Iris pigment epithelial cell (primary cell): Measurements from ENCODE around the gene SMS.
"Not testable (repeated sequence)": the region's sequence is repeated elsewhere in the genome, so short reads cannot be mapped to it uniquely, and the experiment has no call there.

ENCODE experiments used
- DNase-seq: peaks from one replicate; pipeline ENCODE4 v3.0.0-alpha.2; 2011; ENCODE audit warnings: low read depth

Gene SMS

GRCh38 chrX:21940356-21940829 is at the start of gene SMS:
Gene SMS (plus strand): TSS chrX:21940709. CDS start chrX:21940825, 116 bp downstream.
- DNase-seq: peak; percentile 75

- DNase-seq: no peak
These were observed 35.2 kb upstream of the SMS start for GRCh38 chrX:21905313-21905712.

- no peak for DNase-seq
These were observed 34.6 kb upstream of the SMS start for GRCh38 chrX:21905953-21906352.

GRCh38 chrX:21907260-21907659 is 33.2 kb upstream of the SMS start:
- DNase-seq: peak; percentile 20

DNA sequence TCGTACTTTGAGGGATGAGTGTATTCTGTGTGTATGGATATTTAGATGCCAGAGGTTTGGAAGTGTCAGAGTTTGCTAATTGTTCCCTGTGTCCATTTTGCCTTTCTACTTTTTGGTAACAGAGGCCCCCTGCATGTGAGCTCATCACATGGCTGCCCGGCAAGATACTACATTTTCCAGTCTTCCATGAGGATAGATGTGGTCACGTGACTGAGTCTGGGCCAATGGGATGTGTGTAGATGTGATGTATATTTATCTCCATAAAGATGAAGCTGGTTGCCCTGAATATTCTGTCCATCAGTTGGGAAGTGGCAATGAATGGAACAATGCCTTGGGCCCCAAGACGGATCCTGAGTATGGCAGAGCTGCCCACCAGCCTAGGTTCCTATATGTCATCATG is 29.0 kb upstream of the SMS start:
- DNase-seq: no peak

DNA sequence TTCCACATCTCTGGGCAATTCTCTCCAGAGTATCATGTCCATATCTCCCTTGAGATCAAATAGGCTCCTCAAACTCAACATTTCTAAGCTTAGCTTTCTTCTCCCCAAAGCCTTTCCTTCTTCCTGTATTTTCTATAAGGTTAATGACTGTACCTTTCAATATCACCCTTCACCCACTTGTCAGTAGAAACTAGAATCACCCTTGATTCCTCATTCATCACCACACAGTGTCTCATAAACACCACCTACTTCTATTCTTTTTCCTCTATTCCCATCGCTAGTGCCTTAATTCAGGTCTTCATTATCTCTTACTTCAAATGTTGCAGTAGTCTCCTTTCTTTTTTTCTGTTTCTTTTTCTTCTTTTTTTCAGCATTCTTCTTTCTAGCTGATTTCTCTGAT is 28.3 kb upstream of the SMS start:
- no peak for DNase-seq

DNA sequence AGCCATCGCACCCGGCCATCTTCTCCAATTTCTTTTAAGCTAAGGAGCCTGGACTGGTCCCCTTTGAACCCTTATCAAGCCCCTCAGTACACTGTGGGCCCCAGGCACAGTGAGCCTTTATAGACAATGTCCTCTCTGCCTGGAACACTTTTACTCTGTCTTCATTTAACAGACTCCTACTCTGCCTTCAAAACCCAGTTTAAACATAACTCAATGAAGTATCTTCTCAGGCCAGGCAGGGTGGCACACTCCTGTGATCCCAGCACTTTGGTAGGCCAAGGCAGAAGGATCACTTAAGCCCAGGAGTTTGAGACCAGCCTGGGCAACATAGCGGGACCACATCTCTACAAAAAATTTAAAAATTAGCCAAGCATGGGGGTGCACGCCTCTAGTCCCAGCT is 27.5 kb upstream of the SMS start:
- DNase-seq: no peak

GRCh38 chrX:21926116-21926515 is 14.4 kb upstream of the SMS start:
- peak; percentile 60 for DNase-seq

DNA sequence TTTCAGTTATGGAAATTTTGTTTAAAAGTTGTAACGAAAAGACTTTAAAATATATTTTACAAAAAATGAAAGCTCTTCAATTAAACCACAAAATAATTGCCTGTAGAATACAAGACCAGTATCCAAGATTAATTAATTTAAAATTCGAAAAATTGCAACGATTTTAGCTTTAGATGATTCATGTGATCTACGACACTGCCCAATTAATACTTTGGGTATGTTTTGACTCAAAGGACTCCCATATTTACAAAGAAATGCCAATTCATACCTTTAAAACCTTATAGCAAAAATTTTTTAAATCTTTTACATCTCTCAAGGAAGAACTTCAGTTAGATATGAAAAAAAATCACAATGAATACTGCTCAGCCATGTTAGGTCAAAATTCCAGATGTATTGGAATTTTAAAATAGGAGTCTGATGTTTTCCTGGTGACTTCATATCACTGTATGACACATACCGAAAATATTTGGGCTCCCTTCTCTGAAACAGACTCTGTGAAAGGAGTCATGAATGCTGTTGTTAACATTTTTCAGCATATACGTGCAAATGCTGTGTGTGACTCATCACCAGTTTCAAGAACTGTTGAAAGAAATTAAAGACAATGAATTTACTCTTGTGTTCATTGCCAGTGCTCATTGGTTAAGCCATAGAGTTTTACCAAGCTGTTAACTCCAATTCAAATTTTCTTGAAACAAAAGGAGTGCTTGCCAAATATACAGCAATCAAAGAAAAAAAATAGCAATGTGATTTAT is 13.8 kb upstream of the SMS start:
- peak; percentile 94 for DNase-seq

DNA sequence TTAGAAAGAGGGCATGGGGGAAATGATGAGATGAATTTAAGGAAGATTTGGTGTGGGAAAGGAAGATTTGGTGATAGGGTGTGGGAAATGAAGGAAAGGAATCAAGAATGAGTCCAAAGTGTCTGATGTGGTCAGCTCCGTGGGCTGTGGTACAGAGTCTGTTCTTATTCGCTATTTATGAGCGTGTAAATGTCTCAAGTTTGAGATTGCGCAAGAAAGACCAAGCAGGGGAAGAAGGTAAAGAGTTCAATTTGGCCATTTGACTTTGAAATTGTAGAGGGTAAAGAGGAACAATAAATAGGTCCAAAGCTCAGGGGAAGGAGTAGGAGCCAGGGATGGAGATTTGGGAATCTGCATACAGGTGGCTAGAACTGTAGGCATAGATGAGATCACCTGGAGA is 11.3 kb upstream of the SMS start:
- DNase-seq: peak; percentile 17

- DNase-seq: no peak
These were observed 9.5 kb upstream of the SMS start for GRCh38 chrX:21930986-21931385.

DNA sequence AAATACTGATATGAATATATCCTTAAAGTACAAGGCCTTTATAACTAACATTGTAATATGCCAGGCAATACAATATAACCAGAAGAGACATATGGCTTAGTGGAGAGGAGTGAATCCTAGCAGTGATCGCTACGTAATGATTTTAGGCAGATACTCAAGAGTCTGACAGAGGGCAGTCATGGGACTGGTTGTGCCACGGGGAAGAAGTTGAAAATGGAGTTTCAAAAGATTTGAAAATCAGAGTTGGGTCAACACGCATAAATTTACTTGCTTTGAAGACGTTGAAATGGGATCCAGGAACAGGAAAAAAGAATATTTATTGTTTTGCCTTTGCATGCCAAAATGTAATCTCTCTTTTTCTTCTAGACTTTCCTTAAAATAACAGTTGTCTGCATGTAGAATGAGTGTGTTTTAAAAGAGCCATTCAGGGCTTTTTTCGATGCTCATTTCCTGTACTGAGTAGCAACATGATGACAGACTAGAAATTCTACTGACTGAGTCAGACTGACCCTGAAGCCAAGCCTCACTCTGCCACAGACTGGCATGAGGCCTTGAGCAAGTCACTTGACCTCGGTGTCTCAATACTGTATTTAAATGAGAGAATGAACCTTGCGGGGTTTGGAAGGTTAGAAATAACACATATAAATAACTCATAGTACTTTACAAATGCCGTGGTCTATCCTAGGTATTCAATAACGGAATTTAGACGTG is 8.1 kb upstream of the SMS start:
- peak; percentile 94 for DNase-seq

- no peak for DNase-seq
These were observed 7.4 kb upstream of the SMS start for GRCh38 chrX:21933077-21933476.

DNA sequence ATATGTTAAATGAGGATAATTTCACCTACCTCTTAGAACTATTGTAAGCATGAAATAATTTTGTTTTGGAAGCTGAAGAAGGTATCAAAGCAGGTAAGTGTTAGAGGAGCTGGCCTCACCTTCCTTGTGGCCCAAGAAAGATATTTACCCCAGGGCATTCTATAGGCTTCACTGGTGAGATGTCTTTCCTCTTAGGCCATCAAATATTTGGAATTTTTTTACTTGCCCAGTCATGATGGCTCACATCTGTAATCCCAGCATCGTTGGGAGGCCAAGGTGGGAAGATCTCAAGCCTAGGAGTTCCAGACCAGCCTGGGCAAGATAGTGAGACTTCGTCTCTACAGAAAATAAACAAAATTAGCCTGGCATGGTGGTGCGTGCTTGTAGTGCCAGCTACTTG is 6.1 kb upstream of the SMS start:
- no peak for DNase-seq

DNA sequence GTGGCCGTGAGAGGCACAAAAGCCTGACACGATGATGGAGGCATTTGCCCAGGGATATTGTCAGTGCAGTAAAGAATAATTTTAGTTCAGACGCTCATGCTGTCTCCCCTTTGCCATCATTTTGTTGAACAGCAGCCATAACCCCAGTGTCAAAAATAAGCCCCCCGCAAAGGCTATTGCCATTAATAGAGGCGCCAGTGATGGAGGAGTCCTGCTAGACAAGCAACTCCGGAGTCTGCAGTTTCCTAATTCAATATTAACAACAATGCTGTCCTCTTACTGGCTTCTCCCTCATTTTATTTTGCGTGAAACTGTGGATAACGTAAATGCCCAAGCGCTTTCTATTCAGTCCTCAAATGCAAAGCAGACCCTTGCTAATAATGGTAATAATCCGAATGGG is 603 bp upstream of the SMS start:
- no peak for DNase-seq

DNA sequence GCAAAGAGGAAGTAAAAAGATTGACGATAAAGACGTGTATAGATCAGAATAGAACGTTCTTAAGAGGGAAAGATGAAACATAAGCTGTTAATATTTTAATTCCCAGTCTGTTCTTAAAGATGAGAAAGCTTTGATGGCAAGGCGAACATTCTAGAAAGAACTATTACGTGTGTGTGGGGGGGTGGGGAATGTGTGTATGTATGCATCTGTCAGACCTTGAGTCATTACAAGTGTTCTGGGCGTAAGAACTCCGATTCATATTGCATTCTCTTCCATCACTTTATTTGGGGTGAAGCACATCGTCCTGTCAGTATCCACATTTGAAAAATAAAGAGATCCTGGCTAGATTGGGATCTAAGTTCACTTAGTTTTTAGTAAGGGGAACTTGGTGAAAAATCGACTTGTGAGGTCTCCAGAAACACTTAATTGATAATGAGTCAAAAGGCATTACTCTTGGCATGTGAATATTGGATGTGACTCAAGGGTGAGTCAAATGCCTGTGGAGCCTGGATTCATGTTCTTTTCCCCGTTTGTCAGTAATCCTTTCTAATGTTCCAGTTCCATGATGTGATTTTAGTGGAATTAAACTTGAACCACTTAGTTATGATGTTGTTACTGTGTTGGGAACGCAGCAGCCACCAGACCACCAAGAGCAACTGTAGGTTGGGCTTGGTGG is 3.1 kb downstream of the SMS start:
- peak; percentile 81 for DNase-seq

GRCh38 chrX:21944136-21944615 is 3.7 kb downstream of the SMS start:
- DNase-seq: peak; percentile 31

DNA sequence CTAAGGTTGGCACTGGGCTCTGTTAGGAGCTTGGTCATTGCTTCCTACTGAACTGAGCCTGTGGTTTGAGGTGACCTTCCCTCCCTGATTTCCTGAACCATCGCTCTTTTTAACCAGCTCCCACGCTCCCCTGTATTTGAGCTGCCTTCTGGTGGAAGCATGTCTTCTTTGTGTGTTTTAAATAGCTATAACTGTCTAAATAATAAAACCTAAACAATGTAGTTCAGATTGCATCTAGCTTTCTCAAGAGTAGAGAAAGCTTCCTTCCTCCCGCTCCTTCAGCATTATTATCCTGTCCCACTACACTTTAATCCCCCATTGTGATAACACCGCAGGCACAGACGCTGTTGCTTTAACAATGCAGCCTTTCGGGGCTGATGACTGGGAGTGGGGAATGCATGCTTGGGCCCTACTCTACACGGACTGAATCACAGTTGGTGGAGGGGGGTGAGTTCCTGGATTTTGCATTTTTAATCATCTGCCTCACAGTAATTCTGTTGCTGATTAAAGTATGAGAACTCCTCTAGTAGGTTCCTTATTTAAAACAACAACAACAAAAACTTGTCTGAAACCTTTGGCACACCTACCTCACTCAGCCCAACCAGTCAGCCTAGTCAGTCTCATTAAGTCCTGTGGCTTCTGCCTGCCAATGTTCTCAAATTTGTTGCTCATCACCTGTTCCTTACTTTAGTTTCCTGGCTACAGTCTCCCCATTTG is 6.6 kb downstream of the SMS start:
- peak; percentile 67 for DNase-seq

DNA sequence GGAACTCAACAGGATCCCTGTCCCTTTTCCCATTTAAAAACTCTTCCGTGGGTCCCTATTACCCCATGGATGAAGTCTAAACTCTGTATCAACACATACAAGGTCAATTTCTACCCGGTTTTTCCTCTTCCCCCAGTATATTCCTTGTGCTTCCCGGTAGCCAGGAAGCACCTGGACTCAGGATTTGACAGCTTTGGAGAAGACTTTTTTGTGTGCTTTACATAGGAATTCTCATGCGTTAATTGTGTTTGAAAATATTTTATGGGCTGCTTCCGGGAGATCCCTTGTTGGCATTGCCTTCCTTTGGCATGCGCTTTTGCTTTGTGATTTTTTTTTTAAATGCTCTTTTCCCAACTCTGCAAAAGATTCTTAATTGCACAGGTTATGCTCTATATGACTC is 7.2 kb downstream of the SMS start:
- DNase-seq: no peak

- no peak for DNase-seq
These were observed 8.5 kb downstream of the SMS start for GRCh38 chrX:21948897-21949578.

- no peak for DNase-seq
These were observed 9.2 kb downstream of the SMS start for GRCh38 chrX:21949689-21950088.

DNA sequence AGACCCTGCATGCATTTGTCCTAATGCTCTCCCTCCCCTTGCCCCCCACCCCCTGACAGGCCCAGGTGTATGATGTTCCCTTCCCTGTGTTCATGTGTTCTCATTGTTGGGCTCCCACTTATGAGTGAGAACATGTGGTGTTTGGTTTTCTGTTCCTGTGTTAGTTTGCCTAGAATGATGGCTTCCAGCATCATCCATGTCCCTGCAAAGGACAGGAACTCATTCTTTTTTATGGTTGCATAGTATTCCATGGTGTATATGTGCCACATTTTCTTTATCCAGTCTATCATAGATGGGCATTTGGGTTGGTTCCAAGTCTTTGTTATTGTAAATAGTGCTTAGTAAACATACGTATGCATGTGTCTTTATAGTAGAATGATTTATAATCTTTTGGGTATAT is 10.0 kb downstream of the SMS start:
- DNase-seq: not testable (repeated sequence)
